HG03196 (cell line): ENCODE measurements around the gene NES.

ENCODE experiments used
- ATAC-seq: cut with Tn5 transposase; IDR thresholded peaks from one replicate; pipeline ENCODE4 v1.9.1; 2021; ENCODE audit not compliant: unreplicated experiment

The NES gene

GRCh38 chr1:156704166-156704711 lies 27.0 kb upstream of the NES start:
- ATAC-seq, result no peak

GRCh38 chr1:156703741-156704140 lies 26.5 kb upstream of the NES start:
- no peak for ATAC-seq

GRCh38 chr1:156703336-156703735 lies 26.1 kb upstream of the NES start:
- no peak for ATAC-seq

- no peak for ATAC-seq
Measured at GRCh38 chr1:156700736-156701531, 23.7 kb upstream of the NES start.

GRCh38 chr1:156698995-156699394 lies 21.8 kb upstream of the NES start:
- ATAC-seq, result no peak

DNA sequence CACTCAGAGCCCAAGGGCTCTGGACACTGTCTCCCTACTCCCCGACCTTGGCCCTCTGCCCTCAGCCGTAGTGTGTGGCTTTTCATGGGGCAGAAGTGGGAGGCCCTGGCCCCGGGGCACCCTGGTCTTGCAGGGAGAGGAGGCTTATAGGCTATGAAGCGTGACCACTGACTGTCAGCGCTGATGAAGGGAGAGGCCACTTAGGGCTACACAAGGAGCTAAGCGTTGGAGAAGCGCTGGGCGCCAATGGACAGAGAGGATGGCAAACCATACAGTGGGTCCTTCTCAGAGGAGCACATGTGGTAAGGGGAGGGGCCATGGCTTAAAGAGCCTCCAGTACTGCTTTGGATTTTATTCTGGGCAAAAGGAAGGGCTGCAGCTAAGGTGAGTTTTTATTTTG lies 20.3 kb upstream of the NES start:
- no peak for ATAC-seq

DNA sequence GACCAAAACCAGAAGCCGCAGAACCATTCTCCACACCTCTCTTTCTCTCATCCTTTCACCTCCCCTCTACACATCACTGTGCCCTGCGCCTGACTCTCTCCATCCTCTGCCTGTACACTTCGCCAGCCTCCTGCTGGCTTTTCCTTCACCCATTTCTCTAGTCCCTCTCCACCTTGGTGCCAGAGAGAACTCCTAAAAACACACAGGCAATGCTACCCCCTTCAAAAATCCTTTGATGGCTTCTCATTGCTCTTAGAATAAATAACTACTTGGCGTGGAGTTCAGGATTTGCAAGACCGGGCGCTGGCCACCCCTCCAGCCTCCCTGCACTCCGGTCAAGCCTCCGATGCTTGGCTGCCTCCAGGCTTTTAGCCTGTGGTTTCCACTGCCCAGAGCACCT lies 19.5 kb upstream of the NES start:
- no peak for ATAC-seq

DNA sequence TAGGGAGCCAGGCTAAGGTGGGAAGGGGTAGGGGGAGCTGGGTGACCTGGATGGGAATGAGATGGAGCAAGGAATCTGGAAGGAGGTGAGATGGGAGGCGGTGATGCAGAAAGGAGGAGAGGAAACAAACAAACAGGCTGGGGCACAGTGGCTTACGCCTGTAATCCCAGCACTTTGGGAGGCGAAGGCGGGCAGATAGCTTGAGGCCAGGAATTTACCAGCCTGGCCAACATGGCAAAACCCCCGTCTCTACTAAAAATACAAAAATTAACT lies 17.4 kb upstream of the NES start:
- no peak for ATAC-seq

DNA sequence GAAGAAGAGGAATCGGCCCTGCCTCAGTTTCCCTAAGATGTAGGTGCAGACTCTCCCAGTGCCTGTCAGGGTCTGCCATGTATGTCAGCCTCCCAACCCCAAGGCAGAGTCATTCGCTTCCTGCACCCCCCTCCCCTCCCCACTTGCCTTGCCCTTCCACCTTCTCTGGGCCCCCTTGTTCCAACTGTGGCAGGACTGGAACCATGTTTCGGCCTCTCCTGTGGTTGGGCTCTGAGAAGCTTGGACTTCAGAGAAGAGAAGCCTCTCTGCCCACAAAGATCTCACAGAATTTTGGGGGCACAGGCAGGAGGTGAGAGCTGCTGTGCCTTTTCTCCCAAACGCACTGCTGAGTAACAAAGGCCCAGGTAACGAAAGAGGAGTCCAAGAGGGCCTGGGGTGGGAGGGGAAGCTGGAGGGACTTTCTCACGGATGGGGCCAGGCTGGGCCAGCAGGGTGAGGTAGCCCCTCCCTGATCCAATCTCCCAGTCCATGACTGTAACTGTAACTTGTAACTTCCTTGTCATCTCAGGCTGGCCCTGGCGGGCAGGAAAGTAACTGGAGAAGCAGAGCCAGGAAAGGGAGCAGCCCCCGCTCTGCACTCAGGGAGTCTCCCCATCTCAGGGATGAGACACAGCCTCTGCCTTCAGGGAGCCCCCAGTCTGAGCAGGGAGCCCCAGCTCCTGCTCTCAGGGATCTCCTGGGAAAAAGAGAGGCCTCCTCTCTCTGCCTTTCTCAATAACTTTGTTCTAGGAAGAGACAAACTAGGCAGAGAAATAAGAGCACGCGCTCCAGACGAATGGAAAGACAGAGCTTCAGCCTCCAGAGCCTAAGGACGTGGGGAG lies 16.9 kb upstream of the NES start:
- no peak for ATAC-seq

GRCh38 chr1:156692925-156693847 lies 16.0 kb upstream of the NES start:
- no peak for ATAC-seq

DNA sequence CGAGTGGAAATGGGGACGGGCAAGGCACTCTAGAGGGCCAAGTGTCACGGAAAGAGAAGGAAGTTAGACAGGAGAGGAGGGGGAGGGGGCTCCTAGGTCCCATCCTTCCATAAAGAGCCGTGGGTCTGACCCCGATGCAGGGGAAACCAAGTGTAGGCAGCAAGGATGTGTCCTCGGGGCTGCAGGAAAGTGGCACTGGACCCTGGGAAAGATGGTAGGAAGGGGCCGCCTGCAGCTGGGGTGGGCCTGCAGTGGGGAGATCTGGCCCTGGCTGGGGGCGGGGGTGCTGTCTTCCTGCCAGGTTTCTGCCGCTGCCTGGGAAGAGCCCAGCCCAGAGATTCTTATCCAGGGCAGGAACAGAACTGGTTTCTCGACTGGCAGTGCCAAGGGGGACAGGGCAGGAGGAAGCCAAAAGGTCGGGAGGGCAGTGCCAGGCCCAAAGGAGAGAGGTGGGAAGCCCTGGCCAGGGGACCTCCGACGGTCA lies 15.3 kb upstream of the NES start:
- no peak for ATAC-seq

DNA sequence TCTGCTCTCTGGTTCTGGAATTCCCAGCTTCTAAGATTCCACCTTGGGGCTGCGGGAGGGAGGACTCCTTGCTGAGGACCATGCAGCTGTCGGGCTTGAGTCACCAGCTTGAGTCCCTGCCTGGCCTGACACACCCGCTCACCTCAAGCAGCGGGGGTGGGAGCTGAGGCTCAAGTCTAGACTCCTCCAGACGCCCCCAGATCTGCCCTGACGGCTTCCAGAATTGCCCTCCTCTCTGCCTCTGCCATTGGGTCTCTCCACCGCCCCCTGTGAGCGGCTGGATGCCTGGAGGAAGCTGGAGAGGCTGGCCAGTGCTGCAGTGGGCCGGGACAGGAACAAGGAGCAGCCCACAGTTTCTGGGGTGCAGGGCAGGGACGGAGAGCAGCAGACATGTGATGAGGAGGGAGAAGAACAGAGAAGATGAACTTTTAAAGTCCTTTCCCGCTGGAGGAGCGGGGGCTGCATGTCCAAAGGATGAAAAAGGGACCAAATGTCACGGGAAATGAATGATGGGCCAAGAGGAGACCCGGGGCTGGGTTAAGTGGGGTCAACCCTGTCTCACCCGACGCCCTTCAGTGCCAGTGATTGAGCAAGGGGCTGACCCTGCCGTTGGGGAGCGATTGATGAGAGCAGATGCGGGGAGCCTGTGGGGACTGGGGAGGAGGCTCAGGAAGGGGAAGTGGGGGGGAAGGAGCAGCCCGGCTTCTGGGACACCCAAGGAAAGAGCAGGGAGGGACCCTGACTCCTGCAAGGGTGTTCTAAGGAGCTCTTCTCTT lies 14.6 kb upstream of the NES start:
- ATAC-seq, result no peak

- no peak for ATAC-seq
Measured at GRCh38 chr1:156691191-156691590, 14.0 kb upstream of the NES start.

GRCh38 chr1:156690675-156691036 lies 13.4 kb upstream of the NES start:
- no peak for ATAC-seq

GRCh38 chr1:156689953-156690674 lies 12.9 kb upstream of the NES start:
- ATAC-seq, result no peak

- no peak for ATAC-seq
Measured at GRCh38 chr1:156689035-156689952, 12.1 kb upstream of the NES start.

- ATAC-seq, result no peak
Measured at GRCh38 chr1:156684227-156684782, 7.1 kb upstream of the NES start.

- ATAC-seq, result no peak
Measured at GRCh38 chr1:156682166-156682890, 5.1 kb upstream of the NES start.
